T-helper 1 cell (primary cell): ENCODE results near the gene TLCD3A.
"Not testable (repeated sequence)": the region's sequence is repeated elsewhere in the genome, so short reads cannot be mapped to it uniquely, and the experiment has no call there.

Experiments used
- DNase-seq, 5 donors: peaks; one replicate each; pipeline ENCODE4 v3.0.0-alpha.2; 2012 to 2020

The TLCD3A gene

GRCh38 chr17:708132-708531 is 24.3 kb upstream of the TLCD3A start:
- DNase-seq: no peak

GRCh38 chr17:718075-718474 is 14.3 kb upstream of the TLCD3A start:
- no peak for DNase-seq

GRCh38 chr17:720706-721539 is 11.5 kb upstream of the TLCD3A start:
- no peak for DNase-seq

- DNase-seq: no peak
Measured at GRCh38 chr17:721540-721937, 10.9 kb upstream of the TLCD3A start.

- no peak for DNase-seq
Measured at GRCh38 chr17:725084-725483, 7.3 kb upstream of the TLCD3A start.

- DNase-seq: no peak
Measured at GRCh38 chr17:725746-726145, 6.7 kb upstream of the TLCD3A start.

GRCh38 chr17:726271-726919 is 6.0 kb upstream of the TLCD3A start:
- DNase-seq: no peak

- DNase-seq: no peak
Measured at GRCh38 chr17:728911-729310, 3.5 kb upstream of the TLCD3A start.

GRCh38 chr17:731644-732066 is 741 bp upstream of the TLCD3A start:
- DNase-seq: no peak

GRCh38 chr17:732902-733720 is 715 bp downstream of the TLCD3A start:
- DNase-seq: peak in 1 of 5 donors; percentile 30

- no peak for DNase-seq
Measured at GRCh38 chr17:733743-734142, 1.3 kb downstream of the TLCD3A start.

GRCh38 chr17:737561-738113 is 5.2 kb downstream of the TLCD3A start:
- no peak for DNase-seq

GRCh38 chr17:740240-741017 is 8.0 kb downstream of the TLCD3A start:
- DNase-seq: peak in 1 of 5 donors; percentile 52

- no peak for DNase-seq
Measured at GRCh38 chr17:742147-742793, 9.9 kb downstream of the TLCD3A start.

GRCh38 chr17:743139-743538 is 10.7 kb downstream of the TLCD3A start:
- no peak for DNase-seq

GRCh38 chr17:744937-745336 is 12.5 kb downstream of the TLCD3A start:
- DNase-seq: no peak

- no peak for DNase-seq
Measured at GRCh38 chr17:745406-745805, 13.0 kb downstream of the TLCD3A start.

- DNase-seq: no peak
Measured at GRCh38 chr17:746181-746580, 13.8 kb downstream of the TLCD3A start.

- DNase-seq: no peak
Measured at GRCh38 chr17:746783-747629, 14.6 kb downstream of the TLCD3A start.

- DNase-seq: not testable (repeated sequence)
Measured at GRCh38 chr17:748604-749003, 16.2 kb downstream of the TLCD3A start.

- not testable (repeated sequence) for DNase-seq
Measured at GRCh38 chr17:749359-749758, 17.0 kb downstream of the TLCD3A start.
